Lung (tissue), 16 donors: ENCODE data around the gene MSRB3. TPM values are rescaled to one million over a fixed set of nuclear protein-coding genes. Genes with fewer than 3 reads are reported as not detected.

Experiments
- ATAC-seq: fragments of 200-7000 bp; cut with Tn5 transposase; one replicate; pipeline ENCODE4 v1.9.1; 2020; ENCODE audit warnings: moderate number of reproducible peaks; ENCODE audit not compliant: insufficient read depth, low FRiP score
- DNase-seq, 3 donors: peaks; one replicate each; pipeline ENCODE4 v3.0.0-alpha.2; 2013 to 2017
- H3K27ac ChIP-seq, 2 donors: one replicate each; pipeline ENCODE4 v1.5.1; 2013; ENCODE audit warnings: mild to moderate bottlenecking in 2 of 2, moderate library complexity in 2 of 2, control low read depth in 1 of 2, inconsistent platforms in 1 of 2, low read depth in 1 of 2, low read length in 1 of 2
- H3K27me3 ChIP-seq, 3 donors: one replicate each; pipeline ENCODE4 v1.5.1; 2013; ENCODE audit warnings: low read length in 2 of 3; ENCODE audit not compliant: control insufficient read depth in 3 of 3, insufficient read depth in 3 of 3
- H3K36me3 ChIP-seq, 4 donors: one replicate each; pipeline ENCODE4 v1.5.1; 2013; ENCODE audit warnings: low read length in 4 of 4, mild to moderate bottlenecking in 1 of 4, moderate library complexity in 1 of 4; ENCODE audit not compliant: control insufficient read depth in 4 of 4, insufficient read depth in 4 of 4
- H3K4me1 ChIP-seq, 5 donors: one replicate each; pipeline ENCODE4 v1.5.1; 2013; ENCODE audit warnings: low read length in 5 of 5, mild to moderate bottlenecking in 2 of 5, moderate library complexity in 1 of 5; ENCODE audit not compliant: control insufficient read depth in 5 of 5, insufficient read depth in 5 of 5
- H3K4me3 ChIP-seq: one replicate; pipeline ENCODE4 v1.5.1; 2013; ENCODE audit warnings: mild to moderate bottlenecking, control low read depth, moderate library complexity
- H3K9ac ChIP-seq, 2 donors: one replicate each; pipeline ENCODE4 v1.5.1; 2013; ENCODE audit warnings: low read length in 2 of 2, control low read depth in 1 of 2; ENCODE audit not compliant: insufficient read depth in 1 of 2
- H3K9me3 ChIP-seq, 4 donors: one replicate each; pipeline ENCODE4 v1.5.1; 2013; ENCODE audit warnings: low read length in 3 of 4, mild to moderate bottlenecking in 1 of 4, moderate library complexity in 1 of 4; ENCODE audit not compliant: control insufficient read depth in 4 of 4, insufficient read depth in 3 of 4
- CTCF ChIP-seq: IDR thresholded peaks from 2 replicates; pipeline ENCODE4 v1.5.1; 2012; ENCODE audit warnings: mild to moderate bottlenecking; ENCODE audit errors: control extremely low read depth, extremely low read depth
- WGBS, 2 donors: extraction: QIAGEN DNeasy Blood & Tissue Kit; methylation state at CpG; one replicate each; pipeline ENCODE4 v1.1.7; 2013; 5-methylcytosine and 5-hydroxymethylcytosine counted together
- long read RNA-seq, 5 donors: transcript quantifications; one replicate each; lab custom pipeline, GENCODE V29; 2026
- polyA plus RNA-seq, 2 donors: library from polyadenylated mRNA; stranded (reverse); fragments of 200-250 nt; gene quantifications; one replicate each; pipeline ENCODE4 v1.2.1, GENCODE V29; 2013
- total RNA-seq, 2 donors: library from RNA; depleted of rRNA in 1 of 2; stranded (reverse); fragments of >200 nt in 1 of 2; gene quantifications; one replicate each; pipeline ENCODE4 v1.2.1, GENCODE V29; 2014 to 2021
- donor health status: control.
- donor health status: control.
- donor health status: Bipolar disorder and iron deficiency.
- donor health status: healthy.
- donor health status: DM: yes; HTN: yes; CAD: no.

Gene MSRB3
- 10 to 100 TPM; 41.4 to 41.5 TPM for total RNA-seq
- 10 to 100 TPM; 11.5 to 15.3 TPM for polyA plus RNA-seq
- long read RNA-seq, donor 1, full-length matches to known transcripts: 8 of 30 reads
- long read RNA-seq, donor 1, partial matches to known transcripts: 22 of 30 reads
- long read RNA-seq, donor 1, other reads (novel, unspliced or antisense): 0 of 30 reads
- long read RNA-seq, donor 2, full-length matches to known transcripts: 2 of 2 reads
- long read RNA-seq, donor 2, partial matches to known transcripts: 0 of 2 reads
- long read RNA-seq, donor 2, other reads (novel, unspliced or antisense): 0 of 2 reads
- long read RNA-seq, donor 3, full-length matches to known transcripts: 5 of 5 reads
- long read RNA-seq, donor 3, partial matches to known transcripts: 0 of 5 reads
- long read RNA-seq, donor 3, other reads (novel, unspliced or antisense): 0 of 5 reads
- long read RNA-seq, donor 4, full-length matches to known transcripts: 5 of 5 reads
- long read RNA-seq, donor 4, partial matches to known transcripts: 0 of 5 reads
- long read RNA-seq, donor 4, other reads (novel, unspliced or antisense): 0 of 5 reads
- long read RNA-seq, donor 5, full-length matches to known transcripts: 15 of 15 reads
- long read RNA-seq, donor 5, partial matches to known transcripts: 0 of 15 reads
- long read RNA-seq, donor 5, other reads (novel, unspliced or antisense): 0 of 15 reads

DNA sequence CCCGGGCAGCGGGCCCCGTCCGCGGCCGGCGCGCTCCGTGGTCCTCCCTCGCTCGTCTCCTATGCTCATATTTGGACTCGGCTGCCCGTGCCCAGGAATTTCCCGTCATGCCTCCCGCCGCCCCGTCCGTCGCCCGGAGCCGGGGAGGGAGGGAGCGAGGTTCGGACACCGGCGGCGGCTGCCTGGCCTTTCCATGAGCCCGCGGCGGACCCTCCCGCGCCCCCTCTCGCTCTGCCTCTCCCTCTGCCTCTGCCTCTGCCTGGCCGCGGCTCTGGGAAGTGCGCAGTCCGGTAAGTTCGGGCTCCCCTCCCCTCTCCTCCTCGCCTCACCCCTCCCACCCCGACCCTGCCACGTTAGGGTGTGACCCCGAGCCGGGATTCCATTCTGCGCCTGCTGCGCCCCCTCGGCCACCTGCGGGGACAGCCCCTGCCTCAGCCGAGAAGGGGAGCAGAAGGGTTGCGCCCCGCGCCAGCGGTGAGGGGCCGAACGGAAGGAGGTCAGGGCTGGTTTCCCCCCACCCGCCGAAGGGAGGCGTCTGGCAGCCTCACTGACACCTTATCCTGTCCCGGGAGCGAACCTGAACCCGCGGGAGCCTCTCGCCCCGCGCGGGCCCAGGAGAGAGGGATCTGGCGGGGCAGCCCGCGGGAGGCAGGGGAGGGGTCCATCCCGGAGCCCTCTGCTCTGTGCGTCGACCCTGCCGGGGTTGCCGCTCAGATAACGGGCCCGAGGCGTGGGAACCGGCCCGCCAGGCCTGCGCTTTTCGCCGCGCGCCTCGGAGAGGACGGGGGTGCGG, at the start of gene MSRB3:
MSRB3 (plus strand) TSS at position 108 of the 793 bp plus-strand sequence. CDS start 29,897 bp downstream, outside the sequence.
- peaks cover 0 to 2% (median 0%) of the 10 kb centered on the region in 4 donors for H3K9me3 ChIP-seq
- H3K9ac ChIP-seq: peak within 1 kb of the TSS; percentile 5 to 53
- no peak for TF ChIP-seq CTCF
- H3K4me1 ChIP-seq: peaks cover 0 to 8% (median 2%) of the 10 kb centered on the region in 5 donors
- no peaks in the 10 kb centered on the region for H3K36me3 ChIP-seq
- ATAC-seq (peak; percentile 85), DNase-seq (peak; percentile 84 to 90 (median 86))
- H3K27ac ChIP-seq: peak within 1 kb of the TSS; percentile 92 to 97
- peaks cover 0 to 3% (median 0%) of the 10 kb centered on the region in 3 donors for H3K27me3 ChIP-seq
- H3K4me3 ChIP-seq: peak within 1 kb of the TSS; percentile 89
- WGBS, 2 donors: 0 to 1% methylated on average over 48 to 85 of the region's 85 CpGs

DNA sequence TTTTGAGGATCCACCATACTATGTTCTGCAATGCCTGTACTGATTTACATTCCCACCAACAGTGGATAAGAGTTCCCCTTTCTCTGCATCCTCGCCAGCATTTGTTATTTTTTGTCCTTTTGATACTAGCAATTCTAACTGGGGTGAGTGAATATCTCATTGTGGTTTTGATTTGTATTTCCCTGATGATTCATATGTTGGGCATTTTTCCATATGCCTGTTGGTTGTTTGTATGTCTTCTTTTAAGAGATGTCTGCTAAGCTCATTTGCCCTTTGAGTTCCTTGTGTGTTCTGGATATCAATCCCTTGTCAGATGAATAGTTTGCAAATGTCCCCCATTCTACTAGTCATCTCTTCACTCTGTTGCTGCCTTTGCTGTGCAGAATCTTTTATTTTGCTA, 49.0 kb upstream of the MSRB3 start:
- ATAC-seq (no peak), DNase-seq (no peak)
- TF ChIP-seq CTCF: no peak
- Histone ChIP-seq H3K9me3 (peaks cover 0 to 6% (median 0%) of the 10 kb centered on the region in 4 donors), H3K4me1 (peaks cover 0 to 2% (median 0%) of the 10 kb centered on the region in 5 donors), H3K27me3 (no peaks in the 10 kb centered on the region), H3K27ac (no peak overlapping the region), H3K36me3 (peaks cover 0 to 32% (median 8%) of the 10 kb centered on the region in 4 donors), H3K9ac (no peak overlapping the region), H3K4me3 (no peak overlapping the region)
- WGBS, 2 donors: 84 to 87% methylated on average over 1 of the region's 1 CpG

- H3K27ac ChIP-seq: no peak overlapping the region
- peaks cover 0 to 27% (median 4%) of the 10 kb centered on the region in 4 donors for H3K36me3 ChIP-seq
- ATAC-seq: no peak
- H3K27me3 ChIP-seq: no peaks in the 10 kb centered on the region
- peak in 2 of 3 donors; percentile 50 to 59 for DNase-seq
- peaks cover 0 to 6% (median 0%) of the 10 kb centered on the region in 4 donors for H3K9me3 ChIP-seq
- H3K9ac ChIP-seq: no peak overlapping the region
- H3K4me1 ChIP-seq: peaks cover 0 to 4% (median 0%) of the 10 kb centered on the region in 5 donors
- 12 to 15% methylated on average over 3 of the region's 3 CpGs for WGBS, 2 donors
- H3K4me3 ChIP-seq: no peak overlapping the region
- no peak for TF ChIP-seq CTCF
Measured at GRCh38 chr12:65232476-65233077, 45.9 kb upstream of the MSRB3 start.
